Camera-type eye (tissue), 1 donor: ENCODE results near the gene SYT8. TPM values are rescaled to one million over a fixed set of nuclear protein-coding genes. Genes with fewer than 3 reads are reported as not detected.

Experiments used
- total RNA-seq: library from RNA; depleted of rRNA; stranded (reverse); fragments of >200 nt; gene quantifications from one replicate; pipeline ENCODE4 v1.2.3, GENCODE V29; 2014

The SYT8 gene
- total RNA-seq, result 9.7 TPM

GRCh38 chr11:1834779-1835670 lies at the start of gene SYT8:
Gene SYT8 (plus strand): TSS chr11:1834990. CDS start chr11:1835106, 116 bp downstream.

GRCh38 chr11:1838426-1839144 lies 3.8 kb downstream of the SYT8 start, which contains the start of gene TNNI2:
Gene TNNI2 (plus strand): TSS chr11:1838981. CDS start chr11:1839697, 716 bp downstream.

GRCh38 chr11:1852877-1853276 lies 18.1 kb downstream of the SYT8 start, which contains the start of gene LSP1:
Gene LSP1 (plus strand): TSS chr11:1853084. CDS start chr11:1853145, 61 bp downstream.

Other genes starting within 250 kb of the SYT8 start
- not detected for gene KRTAP5-1, start 249.7 kb upstream of the SYT8 start, total RNA-seq
- not detected for gene KRTAP5-2, start 236.7 kb upstream of the SYT8 start, total RNA-seq
- gene KRTAP5-3, start 226.5 kb upstream of the SYT8 start, total RNA-seq, result not detected
- not detected for gene KRTAP5-4, start 212.9 kb upstream of the SYT8 start, total RNA-seq
- gene KRTAP5-5, start 205.2 kb upstream of the SYT8 start, total RNA-seq, result 0.44 TPM
- not detected for gene KRTAP5-6, start 137.8 kb upstream of the SYT8 start, total RNA-seq
- gene IFITM10, start 84.4 kb upstream of the SYT8 start, total RNA-seq, result 9.5 TPM
- 167 TPM for gene CTSD, start 71.1 kb upstream of the SYT8 start, total RNA-seq
- 103 TPM for gene TNNI2, start 4.0 kb downstream of the SYT8 start, total RNA-seq
- gene LSP1, start 18.1 kb downstream of the SYT8 start, total RNA-seq, result 29.1 TPM
- gene PRR33, start 56.9 kb downstream of the SYT8 start, total RNA-seq, result 0.16 TPM
- 154 TPM for gene TNNT3, start 84.7 kb downstream of the SYT8 start, total RNA-seq
- 33.5 TPM for gene MRPL23, start 112.3 kb downstream of the SYT8 start, total RNA-seq
- 3,111 TPM for gene H19, start 162.9 kb downstream of the SYT8 start, total RNA-seq